ENCODE data around the gene SLC24A1. TPM values are rescaled to one million over a fixed set of nuclear protein-coding genes. Genes with fewer than 3 reads are reported as not detected.

The SLC24A1 gene
- polyA plus RNA-seq, 1 experiment = 5.5 TPM

GRCh38 chr15:65639509-65639908 is 17.8 kb downstream of the SLC24A1 start:
- ChIA-PET CTCF (interaction anchor here (0.6 to 4.4 kb wide), 13 partner anchors 11 to 264 kb away, joined by 3 to 26 read pairs (median 5); no protein-coding TSS in a partner anchor), POLR2A (no interaction called here)
- Histone ChIP-seq H3K27me3 (ENCODE audit: control insufficient read depth, insufficient read depth, low read length) (no peaks in the 10 kb centered on the region), H3K27ac (ENCODE audit: low read depth, low read length) (no peak overlapping the region), H3K4me3 (ENCODE audit: low read depth, low read length) (no peak overlapping the region), H3K9me3 (ENCODE audit: control insufficient read depth, insufficient read depth, low read length) (no peaks in the 10 kb centered on the region)
- DNase-seq (ENCODE audit: low read depth, low spot score) = no peak
- TF ChIP-seq CTCF (IDR thresholded peaks at IDR 0.05; ENCODE audit: low read depth, low read length) = no peak

DNA sequence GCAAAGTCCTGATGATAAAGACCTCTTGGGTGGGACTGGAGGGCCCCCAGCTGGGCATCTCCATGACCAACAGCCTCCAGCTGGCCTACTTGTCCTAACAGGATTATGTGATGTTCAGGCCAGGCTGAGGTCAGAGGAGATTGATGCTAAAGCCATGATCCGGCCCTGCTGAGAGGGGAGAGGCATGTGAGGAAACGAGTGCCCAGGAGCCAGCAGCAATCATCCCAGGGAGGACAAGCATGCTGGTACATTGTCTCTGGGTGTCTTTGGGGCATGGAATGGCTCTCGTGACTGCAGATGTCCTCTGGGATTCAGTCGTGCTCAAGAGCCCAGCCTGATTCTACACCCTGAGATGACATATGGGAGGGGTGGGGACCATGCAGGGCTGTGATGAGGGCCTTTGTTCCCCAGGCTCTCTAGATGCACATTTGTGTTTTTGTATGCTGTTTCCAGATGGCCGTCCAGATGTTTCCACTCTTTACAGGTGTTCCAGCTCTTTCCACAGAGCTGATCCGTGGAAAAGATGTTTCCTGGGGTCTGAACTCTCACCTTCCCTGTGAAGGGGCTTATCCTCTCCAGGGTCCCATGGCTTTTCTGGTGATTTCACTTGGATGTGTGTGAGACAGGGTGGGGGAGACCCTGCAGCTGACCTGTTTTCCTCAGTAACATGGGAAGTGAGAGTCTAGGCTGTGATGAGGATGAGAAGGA is 20.2 kb downstream of the SLC24A1 start:
- H3K27me3 ChIP-seq (ENCODE audit: control insufficient read depth, insufficient read depth, low read length) = no peaks in the 10 kb centered on the region
- no peak overlapping the region for H3K4me3 ChIP-seq (ENCODE audit: low read depth, low read length)
- no peaks in the 10 kb centered on the region for H3K9me3 ChIP-seq (ENCODE audit: control insufficient read depth, insufficient read depth, low read length)
- DNase-seq (ENCODE audit: low read depth, low spot score) = no peak
- ChIA-PET CTCF (interaction anchor here (0.7 to 1.4 kb wide), 3 partner anchors 9 to 182 kb away, joined by 3 read pairs; partner anchors contain the start of gene INTS14), POLR2A (no interaction called here)
- no peak for TF ChIP-seq CTCF (IDR thresholded peaks at IDR 0.05; ENCODE audit: low read depth, low read length)
- no peak overlapping the region for H3K27ac ChIP-seq (ENCODE audit: low read depth, low read length)

- H3K27me3 ChIP-seq (ENCODE audit: control insufficient read depth, insufficient read depth, low read length) = no peaks in the 10 kb centered on the region
- ChIA-PET POLR2A (no interaction called here), CTCF (interaction anchor here (1.4 kb wide), 1 partner anchor 9 kb away, joined by 3 read pairs; no protein-coding TSS in a partner anchor)
- no peak for TF ChIP-seq CTCF (IDR thresholded peaks at IDR 0.05; ENCODE audit: low read depth, low read length)
- H3K27ac ChIP-seq (ENCODE audit: low read depth, low read length) = no peak overlapping the region
- no peak overlapping the region for H3K4me3 ChIP-seq (ENCODE audit: low read depth, low read length)
- DNase-seq (ENCODE audit: low read depth, low spot score) = no peak
- no peaks in the 10 kb centered on the region for H3K9me3 ChIP-seq (ENCODE audit: control insufficient read depth, insufficient read depth, low read length)
Measured at GRCh38 chr15:65642594-65642993, 20.9 kb downstream of the SLC24A1 start.

DNA sequence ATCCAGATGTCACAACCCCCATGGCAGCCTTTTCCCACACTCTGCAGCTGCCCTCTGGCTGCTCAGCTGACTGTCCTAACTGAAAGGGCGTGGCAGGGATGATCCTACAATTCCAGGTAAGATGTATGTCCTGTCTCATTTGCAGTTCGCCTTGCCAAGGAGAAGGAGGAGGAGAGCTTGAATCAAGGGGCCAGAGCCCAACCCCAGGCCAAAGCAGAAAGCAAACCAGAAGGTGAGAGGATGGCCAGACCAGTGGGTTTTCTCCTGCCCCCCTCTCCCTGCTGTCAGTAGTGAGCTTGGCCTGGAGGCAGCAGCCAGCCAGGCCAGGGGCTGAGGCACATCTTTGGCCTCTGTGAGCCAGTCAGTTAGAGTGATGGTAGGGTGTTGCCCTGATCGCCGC is 22.5 kb downstream of the SLC24A1 start:
- POLR2A ChIA-PET = no interaction called here
- Histone ChIP-seq H3K27me3 (ENCODE audit: control insufficient read depth, insufficient read depth, low read length) (no peaks in the 10 kb centered on the region), H3K9me3 (ENCODE audit: control insufficient read depth, insufficient read depth, low read length) (no peaks in the 10 kb centered on the region), H3K4me3 (ENCODE audit: low read depth, low read length) (no peak overlapping the region), H3K27ac (ENCODE audit: low read depth, low read length) (no peak overlapping the region)
- DNase-seq (ENCODE audit: low read depth, low spot score) = no peak
- no peak for TF ChIP-seq CTCF (IDR thresholded peaks at IDR 0.05; ENCODE audit: low read depth, low read length)
- CTCF ChIA-PET = no interaction called here

GRCh38 chr15:65645392-65645791 is 23.7 kb downstream of the SLC24A1 start:
- no peaks in the 10 kb centered on the region for H3K27me3 ChIP-seq (ENCODE audit: control insufficient read depth, insufficient read depth, low read length)
- no peak for TF ChIP-seq CTCF (IDR thresholded peaks at IDR 0.05; ENCODE audit: low read depth, low read length)
- no peaks in the 10 kb centered on the region for H3K9me3 ChIP-seq (ENCODE audit: control insufficient read depth, insufficient read depth, low read length)
- H3K4me3 ChIP-seq (ENCODE audit: low read depth, low read length) = no peak overlapping the region
- ChIA-PET POLR2A (no interaction called here), CTCF (interaction anchor here (0.6 kb wide), 1 partner anchor 642 kb away, joined by 7 read pairs; no protein-coding TSS in a partner anchor)
- H3K27ac ChIP-seq (ENCODE audit: low read depth, low read length) = no peak overlapping the region
- no peak for DNase-seq (ENCODE audit: low read depth, low spot score)
